MM.1S (cell line): ENCODE data around the gene HIVEP2.
A peak's percentile ranks its signal among the peaks of the same experiment; 100 is the strongest.

Source experiments
- DNase-seq: peaks from one replicate; pipeline ENCODE4 v3.0.0-alpha.2; 2015
- H2AFZ ChIP-seq: fragments of 300-600 bp; sonication (generic); 2 replicates; pipeline ENCODE4 v1.6.0; 2016; ENCODE audit warnings: antibody characterized with exemption, low read length
- H3F3A ChIP-seq: fragments of 300-600 bp; sonication (generic); 2 replicates; pipeline ENCODE4 v1.6.1; 2016; ENCODE audit warnings: mild to moderate bottlenecking, antibody characterized with exemption, low read length, moderate library complexity, mixed read lengths; ENCODE audit not compliant: insufficient read depth
- H3K27ac ChIP-seq: fragments of 300-600 bp; sonication (generic); 2 replicates; pipeline ENCODE4 v1.5.1; 2016; ENCODE audit warnings: mild to moderate bottlenecking, low read length
- H3K27me3 ChIP-seq: fragments of 300-600 bp; sonication (generic); replicated peaks from 2 replicates; pipeline ENCODE4 v1.6.0; 2016; ENCODE audit warnings: low read length; ENCODE audit not compliant: insufficient read depth
- H3K36me3 ChIP-seq: fragments of 300-600 bp; sonication (generic); replicated peaks from 2 replicates; pipeline ENCODE4 v1.6.1; 2016; ENCODE audit warnings: mild to moderate bottlenecking, low read length, mixed read lengths; ENCODE audit not compliant: insufficient read depth
- H3K4me1 ChIP-seq: fragments of 300-600 bp; sonication (generic); 2 replicates; pipeline ENCODE4 v1.6.1; 2016; ENCODE audit warnings: low read length, mixed read lengths
- H3K4me2 ChIP-seq: fragments of 300-600 bp; sonication (generic); 2 replicates; pipeline ENCODE4 v1.6.0; 2016; ENCODE audit warnings: low read depth, low read length
- H3K4me3 ChIP-seq: fragments of 300-600 bp; sonication (generic); 2 replicates; pipeline ENCODE4 v1.5.1; 2016; ENCODE audit warnings: low read length, mixed read lengths
- H3K79me2 ChIP-seq: fragments of 300-600 bp; sonication (generic); 2 replicates; pipeline ENCODE4 v1.6.1; 2016; ENCODE audit warnings: mixed run types, low read length, mixed read lengths
- H3K9ac ChIP-seq: fragments of 300-600 bp; sonication (generic); 2 replicates; pipeline ENCODE4 v1.6.1; 2016; ENCODE audit warnings: low read length, mixed read lengths
- H3K9me2 ChIP-seq: fragments of 300-600 bp; sonication (generic); replicated peaks from 2 replicates; pipeline ENCODE4 v1.6.1; 2016; ENCODE audit warnings: mild to moderate bottlenecking, low read length, mixed read lengths; ENCODE audit not compliant: insufficient read depth
- H3K9me3 ChIP-seq: fragments of 300-600 bp; sonication (generic); replicated peaks from 2 replicates; pipeline ENCODE4 v1.6.1; 2016; ENCODE audit warnings: mild to moderate bottlenecking, low read length, mixed read lengths; ENCODE audit not compliant: insufficient read depth
- H4K20me1 ChIP-seq: fragments of 300-600 bp; sonication (generic); 2 replicates; pipeline ENCODE4 v1.6.1; 2016; ENCODE audit warnings: mild to moderate bottlenecking, low read length, moderate library complexity, mixed read lengths; ENCODE audit not compliant: insufficient read depth
- CTCF ChIP-seq: fragments of 300-600 bp; sonication (generic); IDR thresholded peaks from 2 replicates; pipeline ENCODE4 v1.5.1; 2016; ENCODE audit warnings: antibody characterized with exemption, low read length, mixed read lengths
- EZH2 ChIP-seq: fragments of 300-600 bp; sonication (generic); optimal IDR thresholded peaks from 2 replicates; pipeline ENCODE3; 2017; ENCODE audit warnings: low read depth, mild to moderate bottlenecking, antibody characterized with exemption, low read length, mixed read lengths
- EZH2phosphoT487 ChIP-seq: fragments of 300-600 bp; sonication (generic); IDR thresholded peaks from 2 replicates; pipeline ENCODE4 v1.6.1; 2018; ENCODE audit warnings: antibody characterized with exemption, low read length

HIVEP2 gene

DNA sequence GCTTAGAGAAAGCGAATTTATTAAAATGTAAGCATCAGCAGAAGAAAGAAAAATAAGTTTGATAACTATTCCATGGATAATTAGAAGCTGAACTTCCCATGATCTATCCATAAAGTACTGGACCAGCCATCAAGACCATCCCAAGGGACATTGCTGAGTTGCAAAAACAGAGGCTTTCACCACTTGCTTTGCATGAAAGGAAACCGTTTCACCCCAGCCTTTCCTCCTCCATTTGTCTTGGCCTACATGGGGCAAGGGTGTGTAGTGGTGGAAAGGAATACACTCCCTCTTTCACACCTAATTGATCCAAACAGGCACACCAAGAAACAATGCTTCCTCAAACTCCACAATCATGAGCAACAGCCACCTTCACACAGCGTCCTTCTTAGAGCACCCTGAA is 10.4 kb downstream of the HIVEP2 start:
- Histone ChIP-seq H3K9ac (no peak overlapping the region), H3K9me2 (no peaks in the 10 kb centered on the region), H3K4me3 (no peak overlapping the region), H4K20me1 (no peaks in the 10 kb centered on the region), H3K79me2 (peaks cover 18% of the 10 kb centered on the region), H3K36me3 (no peaks in the 10 kb centered on the region), H3K27me3 (no peaks in the 10 kb centered on the region), H3K9me3 (no peaks in the 10 kb centered on the region), H3K4me2 (no peak overlapping the region), H3K27ac (no peak overlapping the region), H3K4me1 (no peaks in the 10 kb centered on the region), H2AFZ (no peak overlapping the region), H3F3A (no peaks in the 10 kb centered on the region)
- no peak for DNase-seq
- TF ChIP-seq EZH2 (no peak), EZH2phosphoT487 (no peak)

GRCh38 chr6:142934106-142934505 is 10.9 kb downstream of the HIVEP2 start:
- peaks cover 18% of the 10 kb centered on the region for H3K79me2 ChIP-seq
- H3K9me2 ChIP-seq: no peaks in the 10 kb centered on the region
- no peak overlapping the region for H3K4me2 ChIP-seq
- H3K9ac ChIP-seq: no peak overlapping the region
- no peaks in the 10 kb centered on the region for H3K27me3 ChIP-seq
- no peak overlapping the region for H3K27ac ChIP-seq
- H3K4me1 ChIP-seq: no peaks in the 10 kb centered on the region
- TF ChIP-seq EZH2 (no peak), EZH2phosphoT487 (no peak), CTCF (no peak)
- H3K9me3 ChIP-seq: no peaks in the 10 kb centered on the region
- no peak for DNase-seq
- no peaks in the 10 kb centered on the region for H3K36me3 ChIP-seq
- no peaks in the 10 kb centered on the region for H3F3A ChIP-seq
- H4K20me1 ChIP-seq: no peaks in the 10 kb centered on the region
- H3K4me3 ChIP-seq: no peak overlapping the region
- no peak overlapping the region for H2AFZ ChIP-seq

- Histone ChIP-seq H3K27me3 (no peaks in the 10 kb centered on the region), H3K4me1 (no peaks in the 10 kb centered on the region), H4K20me1 (no peaks in the 10 kb centered on the region), H3K27ac (no peak overlapping the region), H3K4me2 (no peak overlapping the region), H3K9me2 (no peaks in the 10 kb centered on the region), H3K79me2 (peaks cover 18% of the 10 kb centered on the region), H2AFZ (no peak overlapping the region), H3K4me3 (no peak overlapping the region), H3K36me3 (no peaks in the 10 kb centered on the region), H3K9ac (no peak overlapping the region), H3F3A (no peaks in the 10 kb centered on the region), H3K9me3 (no peaks in the 10 kb centered on the region)
- no peak for DNase-seq
- TF ChIP-seq EZH2: no peak
These were observed 11.3 kb downstream of the HIVEP2 start for GRCh38 chr6:142933701-142934100.

DNA sequence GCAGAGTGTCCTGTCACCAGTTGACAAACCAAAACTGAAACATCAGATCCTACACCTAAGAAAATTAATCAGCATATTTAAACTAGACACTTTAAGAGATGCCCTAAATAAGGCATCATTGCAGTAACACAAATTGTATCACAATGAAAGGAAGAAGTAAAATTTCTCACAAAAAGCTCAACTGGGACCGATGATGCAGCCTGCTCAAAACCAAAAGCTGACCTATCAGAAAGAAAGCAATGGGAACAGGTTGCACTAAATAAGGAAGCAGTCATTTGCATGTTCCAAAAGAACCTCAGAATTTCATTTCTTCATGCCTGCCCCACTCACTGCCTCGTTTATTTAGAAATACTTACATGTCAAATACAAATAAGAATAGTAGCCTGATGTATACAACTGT is 12.1 kb downstream of the HIVEP2 start:
- Histone ChIP-seq H3K9me3 (no peaks in the 10 kb centered on the region), H3K9me2 (no peaks in the 10 kb centered on the region), H3F3A (no peaks in the 10 kb centered on the region), H3K9ac (0 out of 2 replicates have a peak overlapping the region, but pooled peaks have one; percentile 8), H3K4me2 (peak overlapping the region; percentile 52), H4K20me1 (no peaks in the 10 kb centered on the region), H2AFZ (no peak overlapping the region), H3K27me3 (no peaks in the 10 kb centered on the region), H3K36me3 (no peaks in the 10 kb centered on the region), H3K4me3 (peak overlapping the region; percentile 40; the same call in 1 of the 2 replicates), H3K79me2 (peaks cover 13% of the 10 kb centered on the region), H3K4me1 (no peaks in the 10 kb centered on the region), H3K27ac (no peak overlapping the region; the same call in 1 of the 2 replicates)
- peak; percentile 9 for DNase-seq
- TF ChIP-seq CTCF (no peak), EZH2phosphoT487 (no peak), EZH2 (no peak)
